Measurements from ENCODE around the gene TRPV4.

TRPV4 gene

DNA sequence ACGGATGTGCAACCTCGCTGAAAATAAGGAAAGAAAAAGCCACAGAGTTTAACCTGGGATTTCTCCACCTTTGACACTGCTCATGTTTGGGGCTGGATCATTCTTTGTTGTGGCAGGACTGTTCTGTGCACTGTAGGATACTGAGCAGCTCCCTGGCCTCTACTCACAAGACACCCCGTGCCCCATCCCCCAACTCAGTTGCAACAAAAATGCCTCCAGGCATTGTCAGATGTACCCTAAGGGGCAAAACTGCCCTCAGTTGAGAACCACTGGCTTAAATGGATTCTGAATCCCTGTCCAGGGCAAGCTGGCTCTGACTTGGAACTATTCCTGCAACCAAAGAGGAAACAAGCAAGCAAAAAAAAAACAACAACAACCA is 45.0 kb upstream of the TRPV4 start:
- H3K4me3 ChIP-seq (ENCODE audit: low read depth, low read length), result no peak overlapping the region
- DNase-seq (ENCODE audit: low read depth), result no peak
- TF ChIP-seq, protein P1, sequence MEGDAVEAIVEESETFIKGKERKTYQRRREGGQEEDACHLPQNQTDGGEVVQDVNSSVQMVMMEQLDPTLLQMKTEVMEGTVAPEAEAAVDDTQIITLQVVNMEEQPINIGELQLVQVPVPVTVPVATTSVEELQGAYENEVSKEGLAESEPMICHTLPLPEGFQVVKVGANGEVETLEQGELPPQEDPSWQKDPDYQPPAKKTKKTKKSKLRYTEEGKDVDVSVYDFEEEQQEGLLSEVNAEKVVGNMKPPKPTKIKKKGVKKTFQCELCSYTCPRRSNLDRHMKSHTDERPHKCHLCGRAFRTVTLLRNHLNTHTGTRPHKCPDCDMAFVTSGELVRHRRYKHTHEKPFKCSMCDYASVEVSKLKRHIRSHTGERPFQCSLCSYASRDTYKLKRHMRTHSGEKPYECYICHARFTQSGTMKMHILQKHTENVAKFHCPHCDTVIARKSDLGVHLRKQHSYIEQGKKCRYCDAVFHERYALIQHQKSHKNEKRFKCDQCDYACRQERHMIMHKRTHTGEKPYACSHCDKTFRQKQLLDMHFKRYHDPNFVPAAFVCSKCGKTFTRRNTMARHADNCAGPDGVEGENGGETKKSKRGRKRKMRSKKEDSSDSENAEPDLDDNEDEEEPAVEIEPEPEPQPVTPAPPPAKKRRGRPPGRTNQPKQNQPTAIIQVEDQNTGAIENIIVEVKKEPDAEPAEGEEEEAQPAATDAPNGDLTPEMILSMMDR (IDR thresholded peaks at IDR 0.05; ENCODE audit: low read depth, low read length), result no peak
- TF ChIP-seq POLR2A (IDR thresholded peaks at IDR 0.05; ENCODE audit: extremely low read depth, insufficient read length) (no peak), MYC (IDR thresholded peaks at IDR 0.05; ENCODE audit: low read depth, low read length) (no peak)

DNA sequence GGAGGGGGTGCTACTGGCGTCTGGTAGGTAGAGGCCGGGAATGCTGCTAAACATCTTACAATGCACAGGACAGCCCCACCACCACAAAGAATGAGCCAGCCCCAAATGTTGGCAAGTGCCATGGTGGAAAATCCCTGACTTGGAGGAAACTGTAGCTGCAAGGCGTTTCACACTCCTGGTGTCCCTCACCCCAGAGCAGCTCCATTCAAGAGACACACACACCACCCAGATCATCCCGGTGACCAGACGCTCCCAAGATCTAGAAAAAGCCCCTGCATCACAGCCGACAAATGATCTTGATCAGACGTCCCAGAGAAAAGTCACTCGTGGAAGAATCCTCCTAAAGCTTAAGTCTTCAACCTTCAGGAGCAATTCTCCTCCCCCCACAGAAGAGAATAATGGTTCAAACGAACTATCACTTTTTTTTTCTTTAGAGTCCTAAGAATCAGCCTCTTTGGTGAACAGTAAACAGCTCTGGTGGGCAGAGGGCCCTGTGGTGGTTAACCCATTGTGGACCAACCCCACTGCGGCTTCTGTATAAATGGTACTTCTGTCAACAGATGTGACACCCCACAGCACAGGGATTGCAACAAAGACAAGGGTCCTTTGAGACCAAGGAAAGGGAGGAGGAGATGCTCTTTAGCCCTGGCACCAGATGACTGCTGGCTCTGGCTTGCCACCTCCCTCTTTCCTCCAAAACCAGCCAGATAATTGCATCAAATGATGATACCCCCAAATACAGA is 44.5 kb upstream of the TRPV4 start:
- H3K4me3 ChIP-seq (ENCODE audit: low read depth, low read length), result no peak overlapping the region
- TF ChIP-seq, protein P1 (IDR thresholded peaks at IDR 0.05; ENCODE audit: low read depth, low read length), result no peak
- TF ChIP-seq, protein P2, sequence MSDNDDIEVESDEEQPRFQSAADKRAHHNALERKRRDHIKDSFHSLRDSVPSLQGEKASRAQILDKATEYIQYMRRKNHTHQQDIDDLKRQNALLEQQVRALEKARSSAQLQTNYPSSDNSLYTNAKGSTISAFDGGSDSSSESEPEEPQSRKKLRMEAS (IDR thresholded peaks at IDR 0.05; ENCODE audit: low read depth, low read length), result no peak
- no peak for TF ChIP-seq MYC (IDR thresholded peaks at IDR 0.05; ENCODE audit: low read depth, low read length)
- no peak for TF ChIP-seq POLR2A (IDR thresholded peaks at IDR 0.05; ENCODE audit: extremely low read depth, insufficient read length)
- no peak for DNase-seq (ENCODE audit: low read depth)

DNA sequence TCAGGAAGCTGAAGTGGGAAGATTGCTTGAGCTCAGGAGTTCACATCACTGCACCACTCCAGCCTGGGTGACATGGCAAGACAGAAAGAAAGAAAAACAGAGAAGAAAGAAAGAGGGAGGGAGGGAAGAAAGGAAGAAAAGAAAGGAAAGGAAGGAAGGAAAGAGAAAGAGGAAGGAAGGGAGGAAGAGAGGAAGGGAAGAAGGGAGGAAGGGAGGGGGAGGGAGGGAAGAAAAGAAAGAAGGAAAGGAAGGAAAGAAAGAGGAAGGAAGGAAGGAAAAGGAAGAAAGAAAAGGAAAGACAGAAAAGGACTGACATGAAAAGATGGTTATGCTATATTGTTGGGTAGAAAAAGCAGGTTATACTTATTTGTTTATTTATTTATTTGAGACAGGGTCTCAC is 43.2 kb upstream of the TRPV4 start:
- DNase-seq (ENCODE audit: low read depth), result no peak
- TF ChIP-seq, protein P1 (IDR thresholded peaks at IDR 0.05; ENCODE audit: low read depth, low read length), result no peak
- TF ChIP-seq POLR2A (IDR thresholded peaks at IDR 0.05; ENCODE audit: extremely low read depth, insufficient read length) (no peak), MYC (IDR thresholded peaks at IDR 0.05; ENCODE audit: low read depth, low read length) (no peak)
- TF ChIP-seq, protein P2 (IDR thresholded peaks at IDR 0.05; ENCODE audit: low read depth, low read length), result no peak
- H3K4me3 ChIP-seq (ENCODE audit: low read depth, low read length), result no peak overlapping the region

DNA sequence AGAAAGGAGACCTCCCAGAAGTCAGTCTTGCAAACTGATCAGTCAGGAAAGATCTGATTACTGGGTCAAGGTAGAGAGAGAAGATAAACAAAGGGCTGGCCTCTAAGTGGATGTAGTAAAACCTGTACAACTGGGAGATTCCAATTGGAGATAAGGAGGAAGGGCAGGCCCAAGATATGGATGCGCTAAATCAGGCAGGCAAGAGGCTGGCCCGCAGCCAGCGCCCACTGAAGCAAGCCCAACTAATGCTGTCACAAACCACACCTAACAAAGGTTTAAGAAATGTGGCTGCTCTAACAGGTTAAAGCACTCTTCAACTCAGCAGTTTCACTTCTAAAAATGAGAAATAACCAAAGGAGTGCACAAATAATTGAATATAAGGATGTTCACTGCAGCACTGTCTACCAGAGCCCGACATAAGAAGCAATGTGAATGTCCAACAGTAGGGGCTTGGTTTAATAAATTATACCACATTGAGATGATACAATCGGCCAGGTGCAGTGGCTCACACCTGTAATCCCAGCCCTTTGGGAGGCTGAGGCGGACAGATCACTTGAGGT is 42.5 kb upstream of the TRPV4 start:
- TF ChIP-seq MYC (IDR thresholded peaks at IDR 0.05; ENCODE audit: low read depth, low read length) (no peak), POLR2A (IDR thresholded peaks at IDR 0.05; ENCODE audit: extremely low read depth, insufficient read length) (no peak)
- TF ChIP-seq, protein P1 (IDR thresholded peaks at IDR 0.05; ENCODE audit: low read depth, low read length), result no peak
- TF ChIP-seq, protein P2 (IDR thresholded peaks at IDR 0.05; ENCODE audit: low read depth, low read length), result no peak
- no peak overlapping the region for H3K4me3 ChIP-seq (ENCODE audit: low read depth, low read length)
- no peak for DNase-seq (ENCODE audit: low read depth)

DNA sequence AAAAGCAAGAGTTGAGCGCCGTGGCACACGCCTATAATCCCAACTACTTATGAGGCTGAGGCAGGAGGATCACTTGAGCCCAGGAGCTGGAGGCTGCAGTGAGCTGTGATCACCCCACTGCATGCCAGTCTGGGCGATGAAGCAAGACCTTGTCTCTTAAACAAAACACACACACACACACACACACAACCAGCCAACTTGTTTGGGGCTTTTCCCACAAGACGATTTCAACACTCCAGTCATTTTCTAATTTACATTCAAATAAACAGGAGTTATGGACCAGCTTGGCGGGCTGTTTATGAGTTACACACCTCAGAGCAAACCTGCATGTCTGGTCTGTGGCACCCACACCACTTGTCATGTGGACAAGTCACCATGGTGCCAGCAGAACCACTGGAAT is 40.5 kb upstream of the TRPV4 start:
- no peak overlapping the region for H3K4me3 ChIP-seq (ENCODE audit: low read depth, low read length)
- peak; percentile 34 for DNase-seq (ENCODE audit: low read depth)
- TF ChIP-seq MYC (IDR thresholded peaks at IDR 0.05; ENCODE audit: low read depth, low read length) (no peak), POLR2A (IDR thresholded peaks at IDR 0.05; ENCODE audit: extremely low read depth, insufficient read length) (no peak)
- TF ChIP-seq, protein P2 (IDR thresholded peaks at IDR 0.05; ENCODE audit: low read depth, low read length), result no peak
- TF ChIP-seq, protein P1 (IDR thresholded peaks at IDR 0.05; ENCODE audit: low read depth, low read length), result no peak

Data from NB4 (cell line).